GM21528 (cell line): Measurements from ENCODE around the gene LMAN1L.

Source experiments
- ATAC-seq: cut with Tn5 transposase; IDR thresholded peaks from one replicate; pipeline ENCODE4 v1.9.1; 2021; ENCODE audit warnings: mild to moderate bottlenecking, moderate library complexity; ENCODE audit not compliant: unreplicated experiment, low FRiP score

LMAN1L gene

DNA sequence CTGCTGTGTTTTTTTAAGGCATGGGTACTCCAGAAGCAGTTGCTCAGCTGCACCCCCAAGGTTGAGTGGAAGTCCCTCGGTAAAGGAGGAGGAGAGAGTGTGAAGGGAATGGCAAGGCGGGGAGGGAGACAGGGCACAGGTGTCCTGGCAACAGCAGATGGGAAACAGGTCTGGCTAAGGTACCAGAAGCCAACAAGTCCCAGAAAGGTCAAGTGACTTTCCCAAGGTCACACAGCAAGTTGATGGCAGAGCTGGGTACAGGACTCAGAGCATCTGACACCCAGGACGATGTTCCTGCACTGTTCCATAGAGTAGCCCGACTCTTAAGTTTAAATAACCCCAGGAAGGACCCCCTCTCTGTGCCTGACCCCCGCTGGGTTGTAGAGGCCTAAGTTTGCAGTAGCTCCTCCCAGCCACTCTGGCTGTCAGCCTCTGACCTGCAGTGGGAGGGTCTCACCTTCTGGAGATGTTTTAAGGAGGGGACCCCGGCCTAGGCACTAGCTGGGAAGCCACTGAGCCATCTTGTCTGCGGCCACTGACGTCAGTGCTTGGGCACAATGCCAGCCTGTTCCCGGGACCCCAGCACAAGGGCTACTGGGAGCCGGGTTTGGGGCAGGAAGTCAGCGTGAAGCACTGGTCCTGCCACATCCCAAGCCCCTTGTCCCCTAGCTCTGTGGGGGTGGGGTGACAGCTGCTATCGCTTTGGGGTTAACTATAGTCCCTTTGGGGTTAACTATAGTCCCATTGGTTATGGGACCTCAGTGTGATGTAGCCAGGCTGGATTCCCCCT lies 20.2 kb upstream of the LMAN1L start:
- no peak for ATAC-seq

DNA sequence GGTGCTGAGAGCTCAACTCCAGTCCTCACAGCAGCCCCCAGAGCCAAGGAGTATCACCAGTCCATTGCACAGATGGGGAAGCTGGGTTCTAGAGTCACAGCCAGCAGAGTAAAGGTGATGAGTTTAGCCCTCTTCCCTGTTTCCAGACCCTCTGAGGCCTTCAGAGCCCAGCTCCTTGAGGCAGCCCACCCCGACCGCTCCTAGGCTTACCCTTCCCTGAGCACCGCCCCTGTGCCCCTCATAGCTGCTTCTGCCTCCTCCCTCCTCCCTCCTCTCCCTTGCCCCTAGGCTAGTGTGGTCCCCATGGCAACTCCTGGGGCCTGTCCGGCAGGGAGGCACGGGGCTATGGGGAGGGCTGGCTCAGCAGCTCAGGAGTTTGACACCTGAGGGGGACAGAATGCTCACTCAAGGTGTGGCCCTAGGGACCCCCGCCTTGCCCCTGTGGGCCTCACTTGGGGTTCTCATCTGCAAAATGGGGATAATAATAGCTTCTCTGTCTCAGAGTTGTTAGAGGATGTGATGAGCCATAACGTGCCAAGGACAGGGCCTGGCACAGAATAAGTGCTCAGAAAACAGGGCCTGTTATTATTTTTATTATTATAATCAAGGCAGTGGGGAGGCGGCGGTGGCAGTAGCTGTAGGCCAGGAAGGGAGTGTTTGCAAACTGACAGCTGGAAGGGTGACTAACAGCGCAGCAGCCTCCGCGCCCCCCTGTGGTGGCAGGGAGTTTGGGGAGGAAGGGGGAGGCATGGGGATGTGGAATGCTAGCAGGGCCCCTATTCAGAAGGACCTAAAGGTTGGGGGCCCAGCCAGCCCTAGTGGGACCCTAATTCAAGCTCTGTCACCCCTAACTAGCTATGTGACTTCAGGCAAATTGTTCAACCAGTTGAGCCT lies 19.3 kb upstream of the LMAN1L start:
- ATAC-seq, result no peak

DNA sequence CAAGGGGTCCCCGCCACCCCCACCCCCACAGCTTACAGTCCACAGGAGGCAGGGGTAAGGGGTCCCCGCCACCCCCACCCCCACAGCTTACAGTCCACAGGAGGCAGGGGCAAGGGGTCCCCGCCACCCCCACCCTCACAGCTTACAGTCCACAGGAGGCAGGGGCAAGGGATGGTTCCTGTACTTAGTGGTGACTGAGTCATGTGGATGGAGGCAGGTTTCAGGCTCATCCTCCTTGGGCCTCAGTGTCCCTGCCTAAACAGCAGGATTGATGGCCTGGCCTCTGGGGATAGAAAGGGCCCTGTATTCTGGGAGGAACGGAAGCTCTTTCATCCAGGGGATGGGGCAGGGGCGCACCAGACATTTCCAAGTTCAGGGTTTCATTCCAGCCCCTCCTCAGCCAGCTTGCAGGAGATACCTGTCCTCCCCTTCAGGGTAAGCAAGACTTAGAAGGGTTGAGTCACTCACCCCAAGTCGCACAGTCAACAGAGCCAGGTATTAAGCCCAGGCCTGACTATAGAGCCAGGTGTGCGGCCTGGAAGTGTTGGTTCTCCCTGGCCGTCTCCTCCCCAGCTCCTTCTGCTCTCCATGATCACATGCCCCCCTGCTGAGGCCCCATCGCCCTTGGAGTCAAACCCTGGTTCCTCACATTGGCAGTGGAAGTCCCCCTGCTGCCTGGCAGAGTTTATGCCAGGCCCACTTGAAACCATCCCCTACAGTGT lies 18.2 kb upstream of the LMAN1L start:
- no peak for ATAC-seq

DNA sequence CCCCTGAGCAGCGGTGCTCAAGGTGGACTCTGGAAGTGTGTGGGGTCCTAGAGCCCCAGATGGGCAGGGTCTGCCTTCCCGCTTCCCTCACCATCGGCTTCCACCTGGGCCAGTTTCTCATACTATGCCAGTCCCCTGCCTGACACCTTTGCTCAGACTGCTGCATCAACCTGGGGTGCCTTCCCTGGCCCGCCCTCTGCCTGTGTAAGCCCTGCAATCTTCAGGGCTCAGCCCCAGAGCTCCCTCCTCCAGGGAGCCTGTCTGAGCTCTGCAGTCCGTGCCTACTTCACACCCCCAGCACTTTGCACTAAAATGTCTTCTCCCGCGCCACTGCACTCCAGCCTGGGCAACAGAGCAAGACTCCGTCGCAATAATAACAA lies 17.7 kb upstream of the LMAN1L start:
- ATAC-seq, result no peak

DNA sequence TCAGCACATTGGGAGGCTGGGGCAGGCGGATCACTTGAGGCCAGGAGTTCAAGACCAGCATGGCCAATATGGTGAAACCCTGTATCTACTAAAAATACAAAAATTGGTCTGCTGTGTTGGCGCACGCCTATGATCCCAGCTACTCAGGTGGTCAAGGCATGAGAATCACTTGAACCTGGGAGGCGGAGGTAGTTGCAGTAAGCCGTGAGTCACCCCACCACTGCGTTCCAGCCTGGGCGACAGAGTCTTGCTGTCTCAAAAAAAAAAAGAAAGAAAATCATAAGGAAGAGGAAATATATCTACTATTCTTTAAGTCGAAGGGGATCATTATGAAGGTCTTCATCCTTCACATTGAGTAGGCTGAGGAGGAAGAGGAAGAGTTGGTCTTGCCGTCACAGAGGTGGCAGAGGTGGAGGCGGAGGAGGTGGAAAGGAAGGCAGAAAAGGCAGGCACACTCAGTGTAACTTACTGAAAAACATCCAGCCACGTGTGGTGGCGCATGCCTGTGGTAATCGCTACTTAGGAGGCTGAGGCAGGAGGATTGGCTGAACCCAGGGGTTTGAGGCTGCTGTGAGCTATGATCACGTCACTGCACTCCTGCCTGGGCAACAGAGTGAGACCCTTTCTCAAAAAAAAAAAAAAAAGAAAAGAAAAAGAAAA lies 16.5 kb upstream of the LMAN1L start:
- no peak for ATAC-seq

DNA sequence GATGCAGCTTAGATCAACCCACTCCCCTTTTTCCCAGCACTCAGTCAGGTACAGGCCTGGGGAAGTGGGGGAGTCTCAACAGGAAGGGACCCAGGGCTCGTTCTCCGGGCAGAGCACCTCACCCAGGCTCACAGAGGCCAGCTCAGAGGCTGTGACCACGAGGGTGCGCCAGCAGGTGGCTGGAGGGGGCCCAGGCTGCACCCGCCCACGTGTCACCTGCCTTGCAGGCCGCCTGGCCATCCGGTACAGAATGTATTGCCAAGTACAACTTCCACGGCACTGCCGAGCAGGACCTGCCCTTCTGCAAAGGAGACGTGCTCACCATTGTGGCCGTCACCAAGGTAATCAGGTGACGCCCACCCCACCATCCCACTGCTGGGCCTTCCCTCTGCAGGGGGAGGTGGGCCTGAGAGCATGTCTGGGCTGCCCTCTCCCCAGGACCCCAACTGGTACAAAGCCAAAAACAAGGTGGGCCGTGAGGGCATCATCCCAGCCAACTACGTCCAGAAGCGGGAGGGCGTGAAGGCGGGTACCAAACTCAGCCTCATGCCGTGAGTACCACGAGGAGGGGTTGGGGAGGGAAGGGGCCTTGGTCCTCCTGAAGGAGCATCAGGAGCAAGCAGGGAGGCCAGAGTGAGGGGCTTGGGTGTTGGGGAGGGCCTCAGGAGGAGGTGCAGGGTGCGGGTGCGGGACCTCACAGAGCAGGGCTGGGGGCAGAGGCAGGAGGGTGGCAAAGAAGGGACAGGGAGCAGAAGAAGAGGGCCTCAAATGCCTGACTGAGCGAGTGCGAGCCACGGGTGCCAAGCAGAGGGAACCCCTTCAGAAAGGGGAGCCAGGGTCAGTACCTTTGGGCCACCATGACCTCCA lies 14.0 kb upstream of the LMAN1L start:
- no peak for ATAC-seq

DNA sequence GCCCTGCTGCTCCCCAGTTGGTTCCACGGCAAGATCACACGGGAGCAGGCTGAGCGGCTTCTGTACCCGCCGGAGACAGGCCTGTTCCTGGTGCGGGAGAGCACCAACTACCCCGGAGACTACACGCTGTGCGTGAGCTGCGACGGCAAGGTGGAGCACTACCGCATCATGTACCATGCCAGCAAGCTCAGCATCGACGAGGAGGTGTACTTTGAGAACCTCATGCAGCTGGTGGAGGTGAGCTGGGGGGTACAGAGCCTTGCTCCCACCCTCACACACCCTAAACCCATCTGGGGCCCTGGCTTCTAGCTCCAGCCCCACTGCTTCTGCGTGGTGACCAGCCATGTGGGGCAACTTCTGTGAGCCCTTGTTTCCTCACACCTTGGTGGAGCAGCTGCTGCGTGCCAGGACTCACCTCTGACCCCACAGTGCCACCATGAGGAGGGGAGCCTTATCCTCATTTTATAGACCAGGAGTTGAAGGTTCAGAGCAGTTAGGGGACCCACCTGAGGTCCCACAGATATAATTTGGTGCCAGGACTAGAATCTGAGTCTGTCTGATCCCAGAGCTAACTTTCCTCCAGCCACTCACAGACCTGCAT lies 13.3 kb upstream of the LMAN1L start:
- ATAC-seq, result no peak

DNA sequence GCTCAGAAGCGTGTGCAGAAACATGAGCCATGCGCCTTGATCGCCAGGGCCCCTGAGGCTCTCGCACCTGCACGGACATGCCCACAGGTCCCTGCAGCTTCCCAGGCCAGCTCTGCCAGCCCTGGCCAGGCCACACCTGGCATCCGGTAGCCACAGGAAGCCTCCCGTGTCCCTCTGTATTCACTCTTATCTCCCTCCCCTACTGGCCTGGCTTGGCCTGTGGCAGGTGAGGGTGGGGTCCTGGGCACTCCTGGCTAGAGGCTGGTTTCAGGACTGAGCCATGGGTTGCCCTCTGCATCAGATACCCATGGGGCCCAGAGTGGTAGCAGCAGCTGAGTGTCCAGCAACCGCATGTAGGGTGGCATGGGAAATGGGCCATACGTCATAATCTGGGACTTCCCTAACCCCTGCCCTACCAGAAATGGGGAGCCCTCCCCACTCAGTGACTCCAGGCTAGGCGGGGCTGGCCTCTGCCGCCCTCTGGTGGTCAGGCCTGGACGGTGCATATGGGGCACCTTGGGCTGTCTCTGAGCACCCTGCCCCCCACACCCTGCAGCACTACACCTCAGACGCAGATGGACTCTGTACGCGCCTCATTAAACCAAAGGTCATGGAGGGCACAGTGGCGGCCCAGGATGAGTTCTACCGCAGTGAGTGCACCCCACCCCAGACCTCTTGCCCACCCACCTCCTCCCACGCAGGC lies 12.6 kb upstream of the LMAN1L start:
- ATAC-seq, result no peak

DNA sequence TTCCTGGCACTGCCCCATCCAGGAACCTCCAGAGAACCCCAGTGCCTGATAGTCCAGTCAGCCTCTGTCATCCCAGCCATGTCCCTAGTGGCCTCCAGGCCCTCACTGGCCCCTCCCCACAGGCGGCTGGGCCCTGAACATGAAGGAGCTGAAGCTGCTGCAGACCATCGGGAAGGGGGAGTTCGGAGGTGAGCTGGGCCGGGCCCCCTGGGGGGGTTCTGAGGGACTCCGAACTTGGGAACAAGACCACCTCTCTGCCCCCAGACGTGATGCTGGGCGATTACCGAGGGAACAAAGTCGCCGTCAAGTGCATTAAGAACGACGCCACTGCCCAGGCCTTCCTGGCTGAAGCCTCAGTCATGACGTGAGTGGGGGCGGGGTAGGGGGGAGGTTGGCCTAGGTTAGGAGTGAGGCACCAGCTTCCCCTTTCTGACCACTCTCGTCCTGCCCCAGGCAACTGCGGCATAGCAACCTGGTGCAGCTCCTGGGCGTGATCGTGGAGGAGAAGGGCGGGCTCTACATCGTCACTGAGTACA lies 12.0 kb upstream of the LMAN1L start:
- ATAC-seq, result no peak

DNA sequence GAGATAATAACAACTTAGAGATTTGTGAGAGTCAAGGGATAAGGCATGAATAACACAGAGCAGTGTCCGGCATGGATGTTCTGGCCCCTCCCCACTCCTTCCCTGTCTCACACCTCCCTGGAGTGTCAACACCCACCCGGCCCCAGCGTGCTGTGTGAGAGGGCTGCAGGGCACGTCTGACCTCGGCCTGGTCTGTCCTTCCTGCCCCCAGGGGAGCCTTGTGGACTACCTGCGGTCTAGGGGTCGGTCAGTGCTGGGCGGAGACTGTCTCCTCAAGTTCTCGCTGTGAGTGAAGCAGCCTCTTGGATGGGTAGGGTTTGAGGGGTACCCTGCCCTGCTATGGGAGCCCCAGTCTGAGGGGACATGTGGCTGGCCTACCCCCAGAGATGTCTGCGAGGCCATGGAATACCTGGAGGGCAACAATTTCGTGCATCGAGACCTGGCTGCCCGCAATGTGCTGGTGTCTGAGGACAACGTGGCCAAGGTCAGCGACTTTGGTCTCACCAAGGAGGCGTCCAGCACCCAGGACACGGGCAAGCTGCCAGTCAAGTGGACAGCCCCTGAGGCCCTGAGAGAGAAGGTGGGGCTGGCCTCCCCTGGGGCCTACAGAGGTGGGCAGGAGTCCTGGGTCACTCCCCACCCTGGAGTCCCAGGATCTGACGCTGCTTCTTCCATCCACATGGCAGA lies 11.2 kb upstream of the LMAN1L start:
- ATAC-seq, result no peak

DNA sequence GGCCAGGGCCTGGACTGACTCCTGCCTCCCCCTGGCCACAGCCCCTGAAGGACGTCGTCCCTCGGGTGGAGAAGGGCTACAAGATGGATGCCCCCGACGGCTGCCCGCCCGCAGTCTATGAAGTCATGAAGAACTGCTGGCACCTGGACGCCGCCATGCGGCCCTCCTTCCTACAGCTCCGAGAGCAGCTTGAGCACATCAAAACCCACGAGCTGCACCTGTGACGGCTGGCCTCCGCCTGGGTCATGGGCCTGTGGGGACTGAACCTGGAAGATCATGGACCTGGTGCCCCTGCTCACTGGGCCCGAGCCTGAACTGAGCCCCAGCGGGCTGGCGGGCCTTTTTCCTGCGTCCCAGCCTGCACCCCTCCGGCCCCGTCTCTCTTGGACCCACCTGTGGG lies 10.3 kb upstream of the LMAN1L start:
- no peak for ATAC-seq

DNA sequence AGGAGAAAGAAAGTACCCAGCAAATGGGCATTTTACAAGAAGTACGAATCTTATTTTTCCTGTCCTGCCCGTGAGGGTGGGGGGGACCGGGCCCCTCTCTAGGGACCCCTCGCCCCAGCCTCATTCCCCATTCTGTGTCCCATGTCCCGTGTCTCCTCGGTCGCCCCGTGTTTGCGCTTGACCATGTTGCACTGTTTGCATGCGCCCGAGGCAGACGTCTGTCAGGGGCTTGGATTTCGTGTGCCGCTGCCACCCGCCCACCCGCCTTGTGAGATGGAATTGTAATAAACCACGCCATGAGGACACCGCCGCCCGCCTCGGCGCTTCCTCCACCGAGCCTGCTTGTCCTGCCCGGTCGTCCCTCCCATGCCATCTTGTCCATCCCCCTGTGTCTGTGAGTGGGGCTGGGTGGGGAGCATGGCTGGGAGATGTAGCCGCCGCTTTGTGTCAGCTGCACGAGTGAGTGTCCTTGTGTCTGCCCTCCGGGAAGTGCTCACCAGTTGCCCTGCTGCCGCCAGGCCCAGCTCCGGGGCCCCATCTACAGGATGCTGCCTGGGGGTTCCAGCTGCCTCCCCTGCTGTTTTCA lies 9.7 kb upstream of the LMAN1L start:
- ATAC-seq, result no peak

DNA sequence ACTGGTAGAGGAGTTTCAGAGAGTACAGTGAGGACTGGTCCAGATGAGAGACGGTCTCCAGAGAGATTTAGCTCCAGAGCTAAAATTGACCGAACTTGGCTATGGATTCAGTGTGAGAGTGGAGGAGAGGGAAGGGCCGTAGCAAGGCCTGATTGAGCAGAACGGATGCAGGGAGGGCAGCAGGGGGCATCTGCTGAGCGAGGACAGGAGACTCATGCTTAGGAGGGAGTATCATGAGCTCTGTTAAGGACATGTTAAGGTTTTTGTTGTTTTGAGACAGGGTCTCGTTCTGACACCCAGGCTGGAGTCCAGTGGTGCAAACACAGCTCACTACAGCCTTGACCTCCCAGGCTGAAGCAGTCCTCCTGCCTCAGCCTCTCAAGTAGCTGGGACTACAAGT lies 7.7 kb upstream of the LMAN1L start:
- ATAC-seq, result no peak

DNA sequence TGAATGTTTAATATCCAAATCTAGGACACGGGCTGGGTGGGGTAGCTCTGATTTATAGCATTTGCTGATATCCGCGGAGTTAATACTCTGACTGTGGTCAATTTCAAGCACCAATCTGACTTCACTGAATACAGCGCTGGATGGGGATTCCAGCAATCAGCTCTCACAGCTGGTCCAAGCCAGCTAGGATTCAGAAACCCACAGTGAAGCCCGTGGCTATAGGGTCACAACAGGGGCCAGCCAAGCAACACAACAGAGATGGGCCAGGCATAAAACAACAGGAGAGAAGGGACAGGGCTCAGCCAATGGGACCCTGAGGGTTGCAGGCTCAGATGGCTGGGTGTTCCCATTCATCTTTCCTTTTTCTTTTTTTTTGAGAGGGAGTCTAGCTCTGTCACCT lies 5.4 kb upstream of the LMAN1L start:
- no peak for ATAC-seq

DNA sequence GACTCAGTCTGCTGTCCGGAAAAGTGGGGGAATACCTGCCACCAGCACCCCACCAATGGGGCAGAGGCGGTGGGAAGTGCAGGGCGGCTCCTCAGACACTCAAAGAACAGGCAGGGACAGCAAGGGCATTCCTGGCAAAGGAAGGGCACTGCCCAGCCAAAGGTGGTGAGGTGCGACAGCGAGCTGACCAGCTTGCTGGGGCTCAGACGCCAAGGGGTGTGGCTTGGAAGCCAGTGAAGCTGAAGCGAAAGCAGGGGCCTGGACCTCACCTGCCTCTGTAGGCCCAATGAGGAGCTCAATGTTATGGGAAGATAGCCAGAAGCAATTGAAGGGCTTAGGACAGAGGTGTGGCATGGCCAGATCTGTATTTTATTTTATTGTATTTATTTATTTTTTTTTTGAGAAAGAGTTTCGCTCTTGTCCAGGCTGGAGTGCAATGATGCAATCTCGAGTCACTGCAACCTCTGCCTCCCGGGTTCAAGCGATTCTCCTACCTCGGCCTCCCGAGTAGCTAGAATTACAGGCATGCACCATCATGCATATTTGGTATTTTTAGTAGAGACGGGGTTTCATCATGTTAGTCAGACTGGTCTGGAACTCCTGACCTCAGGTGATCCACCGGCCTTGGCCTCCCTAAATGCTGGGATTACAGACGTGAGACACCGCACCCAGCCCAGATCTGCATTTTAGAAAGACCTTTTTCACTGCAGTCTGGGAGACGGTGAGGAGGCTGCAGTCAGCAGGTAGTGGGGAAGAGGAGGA lies 4.4 kb upstream of the LMAN1L start:
- ATAC-seq, result no peak

DNA sequence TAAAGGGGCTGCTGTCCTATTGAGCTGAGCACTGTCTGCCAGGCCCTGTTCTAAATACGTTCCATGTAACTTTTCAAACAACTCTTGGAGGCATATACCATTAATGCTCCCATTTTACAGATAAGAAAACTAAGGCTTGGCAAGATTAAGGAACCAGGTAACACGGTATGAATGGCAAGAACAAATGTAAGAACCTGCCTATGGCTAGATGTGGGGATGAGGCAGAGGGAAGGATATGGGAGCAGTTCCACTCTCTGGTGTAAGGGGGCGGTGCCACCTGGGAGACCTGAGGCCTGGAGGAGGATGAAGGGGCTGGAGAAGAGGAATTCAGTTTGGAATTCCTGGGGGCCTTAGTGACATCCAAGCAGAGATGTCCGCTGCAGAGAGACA lies 3.8 kb upstream of the LMAN1L start:
- no peak for ATAC-seq

DNA sequence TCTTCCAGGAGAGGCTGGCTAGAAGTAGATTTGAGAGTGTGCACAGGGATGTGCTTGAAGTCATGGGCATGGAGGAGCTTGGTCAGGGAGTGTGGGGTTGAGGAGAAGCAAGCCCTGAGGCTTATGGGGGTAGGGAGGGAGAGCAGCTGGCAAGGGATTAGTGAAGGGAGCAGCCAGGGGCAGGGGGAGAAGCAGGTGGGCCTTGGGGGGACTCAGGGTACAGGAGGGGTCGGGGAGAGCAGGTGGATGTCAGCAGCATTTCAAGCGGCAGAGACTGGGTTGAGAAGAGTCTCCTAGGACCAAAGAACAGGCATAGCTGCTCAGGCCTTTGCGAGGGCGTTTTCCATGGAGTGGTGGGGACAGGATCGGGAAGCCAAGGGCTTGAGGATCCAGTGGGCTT lies 3.4 kb upstream of the LMAN1L start:
- ATAC-seq, result no peak
